Tibial artery (tissue), 4 donors: Measurements from ENCODE around the gene PXK.

ENCODE experiments used
- DNase-seq, 2 donors: peaks; one replicate each; pipeline ENCODE4 v3.0.0-alpha.2; 2019
- H3K27ac ChIP-seq, 2 donors: fragments of 200-600 bp; sonication (generic) in 1 of 2; 1 replicate in 1 of 2; 2 replicates in 1 of 2; pipeline ENCODE4 v1.5.1; 2018 to 2019; ENCODE audit warnings: mild to moderate bottlenecking in 1 of 2
- H3K27me3 ChIP-seq, 2 donors: fragments of 200-600 bp; sonication (generic) in 1 of 2; one replicate each; pipeline versions ENCODE4 v1.5.1 to v1.6.0; 2016 to 2019
- H3K36me3 ChIP-seq, 3 donors: fragments of 200-600 bp; sonication (generic) in 2 of 3; one replicate each; pipeline ENCODE4 v1.5.1; 2016 to 2019; ENCODE audit warnings: mild to moderate bottlenecking in 2 of 3
- H3K4me1 ChIP-seq, 4 donors: fragments of 200-600 bp; sonication (generic) in 2 of 4; 1 replicate in 3 of 4; 2 replicates in 1 of 4; pipeline ENCODE4 v1.5.1; 2016 to 2019
- H3K4me3 ChIP-seq, 2 donors: fragments of 200-600 bp; sonication (generic) in 1 of 2; 1 replicate in 1 of 2; 2 replicates in 1 of 2; pipeline ENCODE4 v1.5.1; 2018 to 2019; ENCODE audit warnings: mild to moderate bottlenecking in 2 of 2
- H3K9me3 ChIP-seq, 3 donors: fragments of 200-600 bp; sonication (generic) in 1 of 3; one replicate each; pipeline ENCODE4 v1.5.1; 2016 to 2019
- CTCF ChIP-seq, 2 experiments: fragments of 200-600 bp in 1 of 2; fragments of 450-650 bp in 1 of 2; IDR thresholded peaks; one replicate each; pipeline ENCODE4 v1.5.1; 2017 to 2019; ENCODE audit warnings: antibody characterized with exemption in 2 of 2, mild to moderate bottlenecking in 1 of 2, moderate library complexity in 1 of 2
- intact Hi-C: fragments of 100-400 bp; cut with DNase I; formaldehyde crosslinking; loops from one replicate; pipeline ENCODE4 v1.15.0; 2023; ENCODE audit warnings: low total_unique reads

Gene PXK

GRCh38 chr3:58417075-58417474 is 84.4 kb downstream of the PXK start:
- no peak for DNase-seq
- Histone ChIP-seq H3K27me3 (no peaks in the 10 kb centered on the region), H3K4me1 (peaks cover 0 to 12% (median 4%) of the 10 kb centered on the region in 4 donors), H3K36me3 (peaks cover 0 to 33% (median 16%) of the 10 kb centered on the region in 3 donors), H3K4me3 (no peak overlapping the region), H3K27ac (no peak overlapping the region), H3K9me3 (no peaks in the 10 kb centered on the region)
- no peak for TF ChIP-seq CTCF (IDR thresholded peaks at IDR 0.05)
- intact Hi-C loops = no loop called here

GRCh38 chr3:58418227-58418626 is 85.5 kb downstream of the PXK start:
- intact Hi-C loops = no loop called here
- Histone ChIP-seq H3K4me1 (peaks cover 0 to 12% (median 4%) of the 10 kb centered on the region in 4 donors), H3K27ac (no peak overlapping the region), H3K27me3 (no peaks in the 10 kb centered on the region), H3K36me3 (peaks cover 0 to 33% (median 23%) of the 10 kb centered on the region in 3 donors), H3K9me3 (no peaks in the 10 kb centered on the region), H3K4me3 (no peak overlapping the region)
- no peak for DNase-seq
- TF ChIP-seq CTCF (IDR thresholded peaks at IDR 0.05) = no peak

- Histone ChIP-seq H3K27ac (peak overlapping the region; percentile 65 to 68), H3K4me3 (no peak overlapping the region), H3K27me3 (no peaks in the 10 kb centered on the region), H3K36me3 (peaks cover 12 to 50% (median 40%) of the 10 kb centered on the region in 3 donors), H3K9me3 (no peaks in the 10 kb centered on the region), H3K4me1 (peaks cover 0 to 12% (median 4%) of the 10 kb centered on the region in 4 donors)
- TF ChIP-seq CTCF (IDR thresholded peaks at IDR 0.05) = peak in 1 of 2 experiments; percentile 9
- peak; percentile 52 to 80 for DNase-seq
- intact Hi-C loops = no loop called here
Observed at GRCh38 chr3:58419780-58420507, 87.3 kb downstream of the PXK start.

GRCh38 chr3:58421004-58421403 is 88.3 kb downstream of the PXK start:
- TF ChIP-seq CTCF (IDR thresholded peaks at IDR 0.05) = no peak
- Histone ChIP-seq H3K36me3 (peaks cover 15 to 60% (median 51%) of the 10 kb centered on the region in 3 donors), H3K27ac (peak overlapping the region in 1 of 2 donors; percentile 68), H3K4me1 (peaks cover 0 to 12% (median 4%) of the 10 kb centered on the region in 4 donors), H3K9me3 (no peaks in the 10 kb centered on the region), H3K4me3 (no peak overlapping the region), H3K27me3 (no peaks in the 10 kb centered on the region)
- no peak for DNase-seq
- intact Hi-C loops = no loop called here

- no peaks in the 10 kb centered on the region for H3K27me3 ChIP-seq
- H3K27ac ChIP-seq = no peak overlapping the region
- H3K9me3 ChIP-seq = no peaks in the 10 kb centered on the region
- no peak for DNase-seq
- H3K4me1 ChIP-seq = peaks cover 0 to 12% (median 4%) of the 10 kb centered on the region in 4 donors
- intact Hi-C loops = no loop called here
- no peak overlapping the region for H3K4me3 ChIP-seq
- peaks cover 32 to 70% (median 69%) of the 10 kb centered on the region in 3 donors for H3K36me3 ChIP-seq
- peak; percentile 7 to 12 for TF ChIP-seq CTCF (IDR thresholded peaks at IDR 0.05)
Observed at GRCh38 chr3:58422756-58423325, 90.1 kb downstream of the PXK start.
